Astrocyte of the spinal cord (primary cell): ENCODE data around the gene GNPTAB.

Experiments
- DNase-seq: peaks from one replicate; pipeline ENCODE4 v3.0.0; 2011; ENCODE audit warnings: low read depth, low spot score
- H3K4me3 ChIP-seq: 2 replicates; pipeline ENCODE4 v1.5.1; 2011; ENCODE audit warnings: low read depth, mild to moderate bottlenecking, low read length, moderate library complexity
- CTCF ChIP-seq: IDR thresholded peaks from 2 replicates; pipeline ENCODE4 v1.5.1; 2012; ENCODE audit warnings: low read depth, mild to moderate bottlenecking, low read length, inconsistent platforms
- in situ Hi-C: cut with HindIII; loops from 2 replicates; pipeline ENCODE4 v1.10.0; 2017; ENCODE audit warnings: low sequenced_read_pairs

The GNPTAB gene

GRCh38 chr12:101777978-101778377 is 52.8 kb downstream of the GNPTAB start:
- in situ Hi-C loops, result no loop called here
- DNase-seq, result no peak
- no peak overlapping the region for H3K4me3 ChIP-seq
- no peak for TF ChIP-seq CTCF

GRCh38 chr12:101777485-101777884 is 53.3 kb downstream of the GNPTAB start:
- no peak for DNase-seq
- in situ Hi-C loops, result no loop called here
- TF ChIP-seq CTCF, result no peak
- no peak overlapping the region for H3K4me3 ChIP-seq

- in situ Hi-C loops, result no loop called here
- no peak for TF ChIP-seq CTCF
These were observed 54.9 kb downstream of the GNPTAB start for GRCh38 chr12:101775816-101776215.

GRCh38 chr12:101773650-101774162 is 57.1 kb downstream of the GNPTAB start:
- TF ChIP-seq CTCF, result peak; percentile 84
- H3K4me3 ChIP-seq, result no peak overlapping the region
- in situ Hi-C loops, result no loop called here

More at GRCh38 chr12:101775816-101776215, 54.9 kb downstream of the GNPTAB start:
- H3K4me3 ChIP-seq, result no peak overlapping the region
- no peak for DNase-seq

GRCh38 chr12:101772012-101772775 is 58.6 kb downstream of the GNPTAB start:
- in situ Hi-C loops, result no loop called here
- no peak for TF ChIP-seq CTCF
- DNase-seq, result no peak
- no peak overlapping the region for H3K4me3 ChIP-seq

More at GRCh38 chr12:101773650-101774162, 57.1 kb downstream of the GNPTAB start:
- DNase-seq, result peak; percentile 77

- in situ Hi-C loops, result no loop called here
- H3K4me3 ChIP-seq, result no peak overlapping the region
- DNase-seq, result no peak
- TF ChIP-seq CTCF, result no peak
These were observed 60.9 kb downstream of the GNPTAB start for GRCh38 chr12:101769865-101770264.
